ENCODE measurements around the gene SERPINB8.
A peak's percentile ranks its signal among the peaks of the same experiment; 100 is the strongest.

The SERPINB8 gene

DNA sequence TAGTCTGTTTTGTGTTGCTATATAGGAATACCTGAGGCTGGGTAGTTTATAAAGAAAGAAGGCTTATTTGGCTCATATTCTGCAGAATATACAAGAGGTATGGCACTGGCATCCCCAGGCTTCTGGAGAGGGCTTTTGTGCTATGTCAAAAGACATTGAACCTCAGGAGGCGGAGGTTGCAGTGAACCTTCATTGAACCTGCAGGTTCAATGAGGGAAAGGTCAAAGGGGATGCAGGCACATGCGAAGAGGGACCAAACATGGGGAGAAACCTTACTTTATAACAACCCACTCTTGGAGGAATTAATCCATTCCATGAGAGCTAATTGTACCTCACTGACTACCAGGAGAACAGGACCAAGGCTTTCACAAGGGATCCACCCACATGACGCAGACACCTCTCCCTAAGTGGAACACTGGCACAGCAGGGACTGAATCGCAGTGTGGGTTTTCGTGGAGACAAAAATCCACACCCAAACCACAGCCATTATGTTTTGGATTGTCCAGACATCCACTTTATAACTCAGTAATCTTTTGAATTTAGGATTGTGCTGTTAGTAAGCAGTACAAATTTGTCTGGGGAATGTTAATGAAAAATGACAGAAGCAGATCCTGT is 4.1 kb upstream of the SERPINB8 start:
- DNase-seq: no peak

DNA sequence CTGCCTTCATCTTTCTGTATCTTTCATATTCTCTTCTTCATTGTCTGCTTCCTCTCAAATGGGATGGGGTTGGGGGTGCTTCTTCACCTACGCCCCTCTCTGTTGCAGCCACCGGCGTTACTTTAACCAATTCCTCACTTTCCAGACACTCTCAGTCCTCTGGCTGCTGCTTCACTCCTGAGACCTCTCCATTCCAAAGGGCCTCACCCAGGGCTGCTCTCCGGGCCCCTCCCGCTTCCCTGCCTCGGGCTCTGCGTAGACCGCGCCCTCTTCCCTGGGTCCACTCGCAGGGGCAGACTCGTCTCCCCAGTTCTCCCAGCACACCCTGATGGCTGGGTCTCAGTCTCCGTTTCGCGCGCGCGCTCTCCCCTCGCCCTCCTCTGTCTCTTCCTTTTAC is 926 bp downstream of the SERPINB8 start:
- peak; percentile 50 to 58 for DNase-seq

DNA sequence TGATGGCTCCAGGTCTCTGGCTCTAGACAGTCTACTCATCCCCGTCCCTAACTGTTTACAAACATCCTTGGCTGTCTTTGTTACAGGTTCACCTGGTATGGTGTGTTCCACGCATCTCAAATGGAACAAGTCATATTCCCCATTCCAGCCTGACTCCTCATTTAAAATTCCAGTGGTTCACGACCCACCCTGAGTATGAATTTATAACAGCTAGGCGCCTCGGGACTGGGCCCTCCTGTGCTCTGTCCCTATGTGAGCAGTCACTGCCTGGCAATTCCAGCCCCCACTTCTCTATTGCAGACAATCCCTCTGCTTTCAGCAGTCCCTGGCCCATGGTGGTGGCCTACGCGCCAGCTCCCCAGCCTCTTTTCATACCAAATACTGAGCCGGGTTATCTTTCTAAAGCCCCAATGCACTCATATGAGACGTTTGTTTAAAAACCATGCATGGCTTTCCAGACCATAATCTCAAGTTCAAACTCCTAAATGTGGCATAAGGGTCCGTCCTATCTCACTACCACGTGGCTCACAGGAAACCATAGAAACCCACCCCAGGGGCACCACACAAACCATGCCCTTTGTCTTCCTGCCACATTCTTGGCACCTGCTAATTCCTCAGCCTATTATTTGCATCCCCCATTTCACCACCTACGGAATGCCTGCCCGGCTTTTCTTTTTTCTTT is 1.6 kb downstream of the SERPINB8 start:
- no peak for DNase-seq

DNA sequence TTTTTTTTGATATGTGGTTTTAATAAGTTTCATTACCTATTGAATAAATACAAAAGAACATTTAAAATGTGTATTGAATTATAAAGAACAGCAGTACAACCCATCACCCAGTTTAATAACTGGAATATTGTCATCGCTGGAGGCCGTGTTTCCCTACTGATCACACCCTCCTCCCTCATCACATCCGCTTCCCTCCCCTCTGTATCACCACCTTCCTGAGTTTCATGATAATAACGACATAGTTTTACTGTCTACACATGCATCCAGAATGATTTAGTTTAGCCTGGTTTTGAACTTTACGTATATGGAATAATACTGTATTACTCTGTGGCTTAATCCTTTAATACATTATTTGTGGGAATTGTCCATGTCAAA is 2.1 kb downstream of the SERPINB8 start:
- no peak for DNase-seq

DNA sequence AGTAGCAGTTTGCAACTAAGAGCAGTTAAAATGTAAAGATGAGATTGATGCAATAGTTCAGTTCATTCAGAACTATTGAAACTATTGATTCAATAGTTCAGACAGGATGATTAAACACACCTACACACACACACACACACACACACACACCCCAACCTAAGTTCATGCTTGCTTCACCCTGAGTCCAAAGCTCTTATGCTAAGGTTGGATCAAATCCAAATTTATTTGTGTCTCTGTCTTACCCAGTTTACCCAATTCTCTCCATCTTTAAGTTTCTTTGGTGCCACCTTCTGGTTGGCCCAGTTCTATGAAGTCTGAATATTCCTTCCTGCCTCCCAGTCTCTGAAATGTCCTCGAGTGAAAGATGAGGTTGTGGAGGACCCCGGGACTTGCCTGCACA is 5.1 kb downstream of the SERPINB8 start:
- peak; percentile 4 to 9 for DNase-seq

DNA sequence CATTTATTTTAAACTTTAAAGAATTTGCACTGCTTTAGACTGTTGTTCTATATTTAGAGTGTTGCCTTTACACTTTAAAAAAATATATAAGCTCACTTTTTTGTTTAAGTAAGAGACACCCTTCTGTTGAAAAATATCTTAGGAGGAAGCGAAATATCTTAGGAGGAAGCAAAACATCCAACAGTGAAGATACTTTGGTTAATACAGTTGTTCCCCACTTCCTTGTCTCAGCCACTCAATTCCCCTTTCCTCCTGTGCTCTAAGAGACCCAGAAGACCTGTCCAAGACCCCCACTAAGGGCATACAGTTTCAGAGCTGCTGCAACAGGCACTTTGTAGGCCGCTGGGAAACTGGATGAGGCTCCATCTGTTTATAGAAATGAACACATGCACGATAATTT is 5.7 kb downstream of the SERPINB8 start:
- DNase-seq: peak in 1 of 2 experiments; percentile 8

DNA sequence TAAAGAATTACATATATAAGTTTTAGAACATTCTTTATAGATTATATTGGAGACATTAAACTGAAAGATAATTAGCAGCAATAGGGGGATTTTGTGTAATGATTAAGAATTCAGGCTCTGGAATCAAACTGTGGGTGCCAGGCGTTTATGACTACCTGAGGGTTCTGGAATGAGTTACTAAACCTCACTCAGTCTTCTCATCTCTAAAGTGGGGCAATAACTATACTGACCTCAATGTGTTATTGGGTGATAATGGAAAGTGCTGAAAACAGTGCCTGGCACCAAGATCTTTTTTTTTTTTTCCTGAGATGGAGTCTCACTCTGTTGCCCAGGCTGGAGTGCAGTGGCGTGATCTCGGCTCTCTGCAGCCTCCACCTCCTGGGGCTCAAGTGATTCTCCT is 7.2 kb downstream of the SERPINB8 start:
- no peak for DNase-seq

DNA sequence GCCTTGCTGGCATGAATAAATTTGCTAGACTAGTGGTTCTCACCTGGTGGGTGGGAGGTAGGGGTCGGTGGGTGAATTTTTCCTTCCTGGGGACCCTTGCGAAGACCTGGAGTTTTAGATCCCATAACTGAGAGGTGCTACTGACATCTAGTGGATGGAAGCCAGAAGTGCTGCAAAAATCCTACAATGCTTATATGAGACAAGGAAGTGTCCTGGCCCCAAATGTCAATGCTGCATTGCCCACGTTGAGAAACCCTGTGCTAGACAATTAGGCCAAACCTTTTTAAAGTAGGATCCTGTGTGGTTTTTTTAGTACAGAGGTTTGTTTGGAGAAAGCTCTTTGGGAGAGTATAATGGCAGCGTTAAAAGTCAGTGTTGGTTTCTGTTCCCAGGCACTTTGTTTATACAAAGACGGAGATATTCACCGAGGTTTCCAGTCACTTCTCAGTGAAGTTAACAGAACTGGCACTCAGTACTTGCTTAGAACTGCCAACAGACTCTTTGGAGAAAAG is 9.6 kb downstream of the SERPINB8 start:
- DNase-seq: peak; percentile 4 to 55

DNA sequence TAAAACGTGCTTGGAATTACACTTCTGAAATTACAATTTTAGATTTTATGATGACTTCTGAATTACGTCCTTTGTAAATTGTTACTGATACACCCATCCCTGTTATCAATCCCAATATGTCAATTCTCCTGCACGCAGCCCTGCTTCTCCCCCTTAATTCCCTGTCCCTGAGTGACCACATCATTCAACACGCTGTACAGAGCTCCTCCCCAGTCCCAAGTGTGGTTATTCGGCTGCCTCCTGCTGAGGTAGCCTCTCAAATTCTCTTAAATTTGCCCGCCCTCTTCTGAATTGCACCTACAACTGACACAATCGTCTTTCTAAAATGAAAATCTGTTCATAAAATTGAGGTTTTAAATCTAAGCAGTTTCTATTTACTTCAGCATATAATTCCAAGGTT is 10.1 kb downstream of the SERPINB8 start:
- DNase-seq: no peak

DNA sequence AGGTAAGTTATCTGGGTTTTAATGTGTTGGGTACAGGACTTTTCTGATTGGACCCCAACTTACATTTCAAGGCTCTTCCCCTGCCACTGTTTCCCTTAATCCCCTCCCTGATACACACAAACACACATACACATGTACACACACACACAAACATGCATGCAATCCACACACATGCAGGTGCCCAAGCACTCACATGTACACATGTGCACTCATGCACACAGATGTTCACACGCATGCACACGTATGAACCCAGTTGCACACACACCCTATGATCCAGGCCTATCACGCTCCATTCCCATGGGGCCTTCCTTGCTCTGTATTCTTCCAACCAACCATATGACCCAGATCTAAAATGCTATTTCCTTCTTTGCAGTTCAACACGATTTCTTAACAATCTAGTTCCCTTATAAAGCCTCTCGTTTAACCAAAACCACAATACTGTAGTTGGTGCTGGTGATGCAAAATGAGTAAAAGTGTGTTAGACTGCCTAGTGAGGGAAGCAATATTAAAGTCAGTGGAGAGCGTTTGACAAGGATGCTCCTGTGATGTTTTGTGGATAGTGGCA is 11.1 kb downstream of the SERPINB8 start:
- DNase-seq: no peak

DNA sequence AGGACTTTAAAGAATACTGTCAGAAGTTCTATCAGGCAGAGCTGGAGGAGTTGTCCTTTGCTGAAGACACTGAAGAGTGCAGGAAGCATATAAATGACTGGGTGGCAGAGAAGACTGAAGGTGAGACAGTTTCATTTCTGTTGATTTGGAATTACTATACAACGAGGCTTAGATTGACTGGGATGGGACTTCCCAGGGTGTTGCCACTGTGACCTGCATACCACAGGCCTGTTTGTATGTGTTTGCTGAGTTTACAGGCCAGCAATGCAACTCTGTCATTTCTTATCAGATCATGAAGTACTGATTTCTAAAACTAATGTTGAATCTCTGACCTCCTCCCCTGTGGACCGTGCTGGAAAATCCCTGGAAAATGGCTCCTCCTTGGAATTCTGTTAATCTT is 11.8 kb downstream of the SERPINB8 start:
- DNase-seq: no peak

DNA sequence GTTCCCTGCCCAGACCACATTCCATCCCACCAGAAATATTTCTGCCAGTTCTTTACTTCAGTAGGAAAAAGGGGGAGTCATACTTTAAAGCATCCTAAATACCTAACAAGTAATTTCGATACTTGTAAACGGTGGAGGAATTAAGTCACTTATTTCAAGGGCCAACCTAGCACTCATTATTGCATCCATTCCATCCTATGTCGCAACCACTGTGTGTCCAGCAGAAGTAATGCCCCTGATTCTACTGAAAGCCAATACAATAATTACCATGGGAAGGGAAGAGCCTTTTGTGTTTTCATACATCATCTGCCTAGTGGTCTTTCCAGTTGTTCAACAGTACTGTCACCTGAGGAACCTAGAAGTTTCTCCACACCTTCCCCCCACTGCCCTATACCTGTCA is 12.5 kb downstream of the SERPINB8 start:
- DNase-seq: no peak

DNA sequence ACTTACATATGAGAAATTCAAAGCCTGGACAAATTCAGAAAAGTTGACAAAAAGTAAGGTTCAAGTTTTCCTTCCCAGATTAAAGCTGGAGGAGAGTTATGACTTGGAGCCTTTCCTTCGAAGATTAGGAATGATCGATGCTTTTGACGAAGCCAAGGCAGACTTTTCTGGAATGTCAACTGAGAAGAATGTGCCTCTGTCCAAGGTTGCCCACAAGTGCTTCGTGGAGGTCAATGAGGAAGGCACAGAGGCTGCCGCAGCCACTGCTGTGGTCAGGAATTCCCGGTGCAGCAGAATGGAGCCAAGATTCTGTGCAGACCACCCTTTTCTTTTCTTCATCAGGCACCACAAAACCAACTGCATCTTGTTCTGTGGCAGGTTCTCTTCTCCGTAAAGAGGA is 17.0 kb downstream of the SERPINB8 start:
- no peak for DNase-seq

DNA sequence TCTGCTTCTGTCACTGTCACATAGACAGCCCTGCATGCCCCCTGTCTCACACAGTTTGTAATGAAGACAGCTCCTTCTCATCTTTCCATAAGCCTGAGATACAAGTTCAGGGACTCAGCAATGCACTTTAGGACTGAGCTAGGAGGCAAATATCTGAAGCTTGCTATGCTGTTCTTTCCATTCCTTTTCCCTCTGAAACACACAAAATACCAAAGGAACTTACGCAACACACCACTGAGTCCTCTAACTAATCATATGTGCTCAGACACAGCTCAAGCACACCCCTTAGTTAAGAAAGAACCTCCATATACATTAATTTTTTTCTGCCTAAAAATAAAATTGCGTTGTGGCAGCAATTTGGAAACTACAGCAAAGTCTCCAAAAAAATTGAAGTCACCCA is 17.9 kb downstream of the SERPINB8 start:
- DNase-seq: no peak

DNA sequence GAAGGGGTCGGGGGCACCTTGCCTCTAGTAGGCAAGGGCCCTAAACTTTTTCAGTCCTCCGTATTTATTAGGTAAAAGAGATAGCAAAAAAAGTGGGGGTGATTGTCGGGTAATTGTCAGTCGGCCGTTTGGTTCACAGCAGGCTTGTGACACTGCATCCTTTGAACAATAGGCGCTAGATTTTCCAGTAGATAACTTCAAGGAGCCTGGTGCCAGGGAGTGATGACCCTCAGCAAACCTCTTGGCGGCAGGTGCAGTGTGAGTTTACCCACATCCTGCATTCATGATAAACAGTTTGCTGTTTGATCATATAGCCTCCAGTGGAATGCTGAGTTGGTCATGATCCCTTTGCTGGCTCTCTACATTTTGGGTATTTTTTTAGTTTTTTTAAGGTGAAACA is 22.9 kb downstream of the SERPINB8 start:
- no peak for DNase-seq

DNA sequence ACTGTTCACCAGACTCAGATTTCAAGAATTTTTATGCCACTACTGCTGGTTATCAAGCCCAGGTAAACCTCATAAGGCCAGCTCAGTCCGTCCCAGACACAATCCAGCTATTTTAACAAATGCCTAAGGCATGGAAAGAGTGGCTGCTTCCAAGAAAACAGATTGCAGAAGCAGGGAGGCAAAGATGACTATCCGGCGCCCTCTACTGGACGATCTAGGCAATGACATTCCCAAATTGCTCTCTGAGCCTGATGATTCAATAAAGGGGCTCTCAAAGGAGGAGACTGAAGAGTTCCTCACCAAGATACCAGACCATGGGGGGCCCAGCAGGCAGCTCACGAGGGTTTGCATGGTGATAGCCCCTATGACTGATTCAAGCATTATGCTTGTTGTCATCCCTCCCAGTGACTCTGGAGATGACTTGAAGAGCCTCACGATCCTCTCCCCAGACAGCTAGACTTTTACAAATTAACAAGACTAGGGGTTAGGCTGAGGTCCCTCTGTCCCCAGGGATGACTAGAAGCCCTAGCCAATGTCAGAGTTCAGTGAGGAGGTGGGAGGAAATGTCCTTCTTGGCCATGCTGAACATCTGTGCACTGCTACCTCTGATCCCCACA is 25.0 kb downstream of the SERPINB8 start:
- peak in 1 of 2 experiments; percentile 53 for DNase-seq

DNA sequence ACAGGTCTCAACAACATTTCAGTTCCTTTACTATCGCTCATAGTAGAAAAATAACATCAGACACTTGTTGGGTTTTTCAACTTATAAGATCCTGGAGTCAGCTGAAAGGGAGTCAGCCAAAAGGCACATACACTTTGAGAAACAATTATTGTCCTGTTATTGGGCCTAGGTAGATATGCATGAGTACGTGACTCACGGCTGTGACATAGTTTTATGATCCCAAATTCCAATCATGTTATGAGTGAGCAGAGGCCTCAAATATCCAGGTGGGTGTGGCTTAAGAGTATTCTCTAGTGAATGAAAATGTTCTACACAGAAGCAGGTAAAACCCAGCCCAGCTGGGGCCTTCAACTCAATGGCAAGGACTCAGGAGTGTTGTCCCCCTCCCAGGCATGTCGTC is 27.2 kb downstream of the SERPINB8 start:
- no peak for DNase-seq

DNA sequence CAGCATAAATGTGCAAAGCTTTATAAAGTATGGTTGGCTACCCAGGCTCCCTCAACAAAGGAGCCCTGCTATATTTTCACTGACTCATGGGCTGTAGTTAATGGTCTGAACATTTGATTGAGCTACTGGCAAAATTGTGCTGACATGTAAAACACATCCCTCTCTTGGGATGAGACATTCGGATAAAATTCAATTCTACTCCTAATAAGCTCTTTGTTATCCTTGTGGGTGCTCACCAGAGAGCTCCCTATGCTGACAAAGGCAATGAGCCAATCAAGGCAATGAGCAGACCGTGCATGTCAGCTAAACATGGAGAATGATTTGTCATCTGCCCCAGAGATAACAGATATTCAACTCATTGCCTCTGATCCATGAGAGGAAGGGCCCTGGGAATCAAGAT is 27.7 kb downstream of the SERPINB8 start:
- no peak for DNase-seq

DNA sequence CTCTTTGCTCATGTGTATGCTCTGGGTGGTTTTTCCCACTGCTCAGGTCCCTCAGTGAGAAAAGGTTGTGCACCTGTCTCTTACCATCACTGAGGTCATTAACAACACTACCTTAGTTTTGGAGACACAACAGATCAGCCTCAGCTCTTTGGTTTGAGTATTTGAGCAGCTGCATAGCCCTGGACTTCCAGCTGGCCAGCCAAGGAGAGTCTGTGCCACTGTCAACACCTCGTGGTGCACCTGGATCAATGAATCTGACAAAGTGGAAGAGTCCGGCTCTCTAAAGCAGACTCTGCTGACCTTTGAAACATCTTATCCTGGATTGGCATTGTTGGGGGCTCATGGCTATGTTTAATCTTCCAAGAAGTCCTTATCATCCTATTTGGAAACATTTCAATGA is 30.0 kb downstream of the SERPINB8 start:
- DNase-seq: no peak

DNA sequence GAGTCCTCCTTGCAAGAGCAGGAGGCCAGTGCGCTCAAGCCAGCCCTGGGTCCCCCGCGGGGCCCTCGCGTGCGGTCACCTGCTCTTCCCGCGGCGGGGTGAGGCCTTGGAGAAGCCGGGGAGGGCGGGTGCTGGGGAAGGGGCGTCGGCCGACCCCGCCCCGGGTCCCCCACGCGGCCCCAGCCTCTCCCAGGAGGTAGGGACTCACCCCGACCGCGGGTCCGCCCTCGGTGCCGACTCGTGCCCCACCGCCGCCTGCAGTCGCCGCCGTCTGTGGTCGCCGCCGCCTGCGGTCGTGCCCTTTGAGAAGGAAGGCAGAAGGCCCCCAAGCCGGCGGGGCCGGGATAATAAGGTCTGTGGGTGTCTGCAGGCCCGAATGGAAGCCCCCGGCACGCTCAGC is 32.7 kb downstream of the SERPINB8 start:
- DNase-seq: no peak

DNA sequence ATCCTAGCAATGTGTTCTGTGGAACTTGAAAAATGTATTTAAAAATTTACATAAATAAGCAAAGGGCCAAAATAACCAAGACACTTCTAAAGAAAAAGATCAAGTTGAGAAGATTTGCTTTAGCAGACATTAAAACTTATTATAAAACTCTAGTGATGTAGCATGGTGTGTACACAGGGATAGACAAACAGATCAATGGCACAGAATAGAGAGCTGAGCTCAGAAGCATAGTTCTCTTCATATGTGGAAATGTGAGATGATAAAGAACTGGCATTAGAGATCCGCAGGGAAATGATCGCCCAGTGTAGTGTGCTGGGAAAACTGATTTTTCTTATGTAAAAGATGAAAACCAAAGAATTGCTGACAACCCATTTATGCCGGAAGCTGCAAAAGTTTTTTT is 39.4 kb downstream of the SERPINB8 start:
- DNase-seq: no peak

DNA sequence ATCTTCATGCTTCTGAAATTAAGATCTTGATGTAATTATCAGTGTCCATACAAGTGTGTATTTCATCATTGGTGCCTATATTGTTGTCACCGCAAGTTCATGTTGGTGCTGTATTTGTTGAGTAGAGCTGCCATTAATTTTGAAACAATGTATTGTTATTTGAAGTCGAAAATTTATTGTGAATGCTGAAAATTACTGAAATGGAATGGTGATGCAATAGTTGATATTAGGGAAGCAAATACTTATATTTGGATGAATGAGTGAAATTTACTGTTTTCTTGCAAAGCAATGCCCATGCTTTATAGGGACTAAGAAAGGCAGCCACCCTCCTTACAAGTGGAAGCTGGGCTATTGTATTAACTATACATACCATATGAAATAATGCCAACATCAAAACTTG is 41.6 kb downstream of the SERPINB8 start:
- DNase-seq: no peak

DNA sequence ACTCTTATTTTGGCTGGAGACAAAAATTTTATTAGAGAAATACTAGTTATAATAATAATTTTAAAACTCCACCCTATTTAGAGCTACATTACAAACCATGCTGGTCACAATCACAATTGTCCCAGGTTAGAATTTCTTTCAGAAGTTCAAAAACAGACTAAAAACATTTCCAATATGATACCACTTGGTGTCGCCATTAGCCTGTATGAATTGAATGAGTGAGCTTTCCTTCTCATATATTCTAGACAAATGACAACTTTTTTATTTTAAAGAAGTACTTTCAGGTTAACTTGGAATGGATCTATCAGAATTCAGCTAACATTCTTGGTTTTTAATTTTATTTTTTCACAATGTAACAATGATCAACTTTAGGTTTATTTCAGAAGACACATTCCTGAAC is 48.0 kb downstream of the SERPINB8 start:
- DNase-seq: peak in 1 of 2 experiments; percentile 33
